ENCODE measurements around the gene GIT2. TPM values are rescaled to one million over a fixed set of nuclear protein-coding genes. Genes with fewer than 3 reads are reported as not detected.

GIT2 gene
- total RNA-seq (163 and 177 TPM in 2 replicates), polyA plus RNA-seq (75.2 and 83.5 TPM in 2 replicates), polyA minus RNA-seq (94.4 and 121 TPM in 2 replicates)
- 97.1 TPM for total RNA-seq (2013)

- peak; percentile 69 for ATAC-seq (ENCODE audit: low read depth)
- peaks cover 0 to 8% of the 10 kb centered on the region in 2 experiments for H3K36me3 ChIP-seq (replicated peaks in 1 of 2; ENCODE audit: control extremely low read depth in 1 of 2, control insufficient read depth in 1 of 2, extremely low read depth in 1 of 2, insufficient read depth in 2 of 2, low read length in 1 of 2)
- H3K27me3 Mint-ChIP-seq: no peaks in the 10 kb centered on the region
- peak within 1 kb of the TSS; percentile 91 for H3K27ac Mint-ChIP-seq
- ChIA-PET CTCF (interaction anchor here (1.0 to 3.0 kb wide), 3 partner anchors 9 to 16 kb away, joined by 3 to 7 read pairs (median 3); no protein-coding TSS in a partner anchor), POLR2A (interaction anchor here (0.6 to 1.0 kb wide), 3 partner anchors 17 to 613 kb away, joined by 3 to 4 read pairs (median 3); no protein-coding TSS in a partner anchor)
- peaks cover 67% of the 10 kb centered on the region for H3K4me1 Mint-ChIP-seq
- H3K9ac ChIP-seq (ENCODE audit: low read length): peak within 1 kb of the TSS; percentile 93
- TF ChIP-seq EZH2 (IDR thresholded peaks at IDR 0.05; ENCODE audit: borderline replicate concordance, insufficient read depth, low read depth, low read length, poor library complexity, severe bottlenecking): no peak
- TF ChIP-seq CTCF (IDR thresholded peaks at IDR 0.05): no peak
- peaks cover 86% of the 10 kb centered on the region for H3K79me2 ChIP-seq (ENCODE audit: control insufficient read depth, insufficient read depth, low read length)
- H3K4me2 ChIP-seq (replicated peaks; ENCODE audit: low read depth, low read length, poor library complexity, severe bottlenecking): peak within 1 kb of the TSS; percentile 81
- DNase-seq: peak; percentile 95
- H3K4me1 ChIP-seq (ENCODE audit: control insufficient read depth in 2 of 2, insufficient read depth in 2 of 2, low read length in 2 of 2): peaks cover 39 to 47% of the 10 kb centered on the region in 2 donors
- H3K9me3 Mint-ChIP-seq (ENCODE audit: insufficient read depth): no peaks in the 10 kb centered on the region
- H3K4me3 ChIP-seq (ENCODE audit: control extremely low read depth in 1 of 5, extremely low read depth in 1 of 5, insufficient read depth in 1 of 5, low read depth in 2 of 5, low read length in 4 of 5): peak within 1 kb of the TSS; percentile 68 to 99 (median 74)
- peak within 1 kb of the TSS; percentile 90 for H3K4me3 Mint-ChIP-seq
- H3K27ac ChIP-seq (ENCODE audit: low read length in 2 of 2): peak within 1 kb of the TSS; percentile 69 to 90
- H2AFZ ChIP-seq (ENCODE audit: insufficient read depth, low read depth, low read length, poor library complexity, severe bottlenecking): peak within 1 kb of the TSS; percentile 82
- intact Hi-C loops (cut with micrococcal nuclease): loop anchor here (1.0 to 10.0 kb wide), 4 partner anchors 16 to 284 kb away; partner anchors contain the start of genes C12orf76, FAM222A and GLTP
- H4K20me1 ChIP-seq (ENCODE audit: control insufficient read depth, insufficient read depth, low read length, poor library complexity, severe bottlenecking): peaks cover 20% of the 10 kb centered on the region
- H3K27me3 ChIP-seq (replicated peaks in 1 of 4; ENCODE audit: control extremely low read depth in 1 of 4, control insufficient read depth in 3 of 4, insufficient read depth in 4 of 4, low read length in 3 of 4): no peaks in the 10 kb centered on the region
- H3K9me3 ChIP-seq (ENCODE audit: control extremely low read depth in 1 of 3, control insufficient read depth in 2 of 3, insufficient read depth in 1 of 3, low read length in 2 of 3): no peaks in the 10 kb centered on the region
- WGBS (ENCODE audit: insufficient coverage): under 1% methylated on average over 65 of the region's 65 CpGs
Observed at GRCh38 chr12:109995686-109996482, at the start of gene GIT2. Gene GIT2, minus strand, starts transcription at chr12:109996368. Its CDS starts 144 bp downstream, at chr12:109996224.

All from B cell (primary cell).